Stimulated activated naive CD4-positive, alpha-beta T cell (primary cell): ENCODE results near the gene RAB3B.

Experiments
- DNase-seq, 6 experiments: peaks; one replicate each; lab custom pipeline; 2025; lab: John Stamatoyannopoulos, UW

Gene RAB3B

DNA sequence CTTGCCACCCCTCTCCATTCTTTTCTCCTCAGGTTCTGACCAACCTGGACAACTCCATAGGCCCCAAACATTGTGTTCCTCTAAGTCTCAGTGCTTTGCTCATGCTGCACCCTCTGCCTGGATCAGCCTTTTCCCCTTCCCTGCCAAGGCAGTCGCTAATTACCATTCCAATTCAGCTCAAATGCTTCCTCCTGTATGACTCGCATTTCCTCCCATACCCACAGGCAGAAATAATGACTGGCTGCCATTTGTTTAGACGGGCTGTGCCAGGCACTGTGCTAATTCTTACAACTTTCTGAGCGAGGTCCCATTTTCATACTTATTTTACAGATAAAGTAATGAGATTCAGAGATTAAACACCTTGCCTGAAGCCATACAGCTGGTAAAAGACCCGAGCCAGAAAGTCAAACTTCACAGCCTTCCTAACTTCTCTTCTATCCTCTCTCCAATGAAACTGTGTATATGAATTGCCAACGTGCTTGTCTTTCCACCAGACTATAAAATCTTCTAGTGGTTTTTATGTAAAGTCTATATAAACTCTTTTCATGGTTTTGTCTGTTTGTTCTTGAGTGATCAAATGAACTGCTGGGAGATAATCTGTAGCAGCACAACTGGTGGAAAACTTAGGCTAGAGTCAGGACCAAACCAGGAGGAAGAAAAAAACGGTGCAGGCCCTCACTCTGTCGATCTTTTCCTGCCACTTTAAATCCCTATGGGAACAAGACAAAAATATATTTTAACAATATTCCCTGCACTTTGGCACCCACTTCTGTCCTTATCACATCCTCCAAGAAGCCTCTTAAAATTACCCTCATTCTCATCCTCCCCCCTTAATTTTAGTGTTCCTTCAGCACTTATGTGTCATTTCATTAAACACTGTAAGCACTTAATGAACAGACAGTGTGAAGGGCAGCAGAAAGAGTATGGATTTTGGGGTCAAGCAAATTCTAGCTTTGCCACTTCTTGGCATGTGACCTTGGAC is 33.7 kb downstream of the RAB3B start:
- no peak for DNase-seq

DNA sequence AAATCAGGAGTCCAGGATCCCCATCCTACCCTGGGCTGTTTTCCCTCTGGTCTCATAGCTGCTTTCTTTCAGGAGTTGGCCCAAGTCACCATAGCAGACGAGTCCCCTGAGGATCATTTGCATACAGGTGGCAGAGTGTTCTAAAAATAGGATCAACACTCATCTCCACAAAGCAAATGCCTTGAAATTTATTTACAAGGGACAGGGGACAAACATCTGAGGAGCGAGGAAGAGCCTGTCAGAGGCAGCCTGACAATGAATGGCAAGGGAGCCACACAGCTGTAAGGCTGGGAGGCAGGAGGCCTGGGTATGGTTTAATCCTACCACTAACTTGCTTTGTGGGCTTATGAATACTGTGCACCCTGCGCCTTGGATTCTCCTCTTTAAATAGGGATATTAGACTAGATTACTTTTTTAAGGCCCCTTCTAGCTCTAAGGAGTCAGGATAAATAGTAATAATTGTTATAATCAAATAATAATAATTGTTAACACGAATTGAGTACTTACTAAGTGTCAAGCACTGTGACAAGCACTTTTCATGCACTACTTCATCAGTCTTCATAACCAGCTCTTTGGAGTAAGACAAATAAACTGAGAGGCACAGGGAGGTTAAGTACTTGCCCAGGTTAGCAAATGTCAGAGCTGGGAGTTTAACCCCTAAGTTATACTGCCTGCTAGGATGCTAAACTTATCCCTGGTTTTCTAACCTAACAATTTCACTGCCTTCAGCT is 34.5 kb downstream of the RAB3B start:
- no peak for DNase-seq

DNA sequence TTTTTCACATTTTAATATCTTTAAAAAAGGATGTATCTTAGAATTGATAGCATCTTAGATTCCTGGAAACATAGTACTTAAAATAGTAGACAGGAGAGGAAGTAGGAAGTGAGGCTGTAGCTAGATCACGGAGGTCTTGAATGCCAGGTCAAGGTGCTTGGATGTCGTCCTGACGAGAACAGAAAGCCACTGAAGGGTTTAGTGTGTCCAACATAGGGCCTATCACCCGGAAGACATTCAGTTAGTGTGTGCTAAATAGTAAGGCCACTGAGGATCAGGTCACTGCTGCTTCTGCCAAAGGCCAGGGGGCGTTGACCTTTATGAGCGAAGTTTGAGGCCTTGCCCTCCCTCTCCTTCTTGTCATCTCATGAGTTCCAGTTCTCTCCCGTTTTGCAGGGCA is 35.7 kb downstream of the RAB3B start:
- no peak for DNase-seq

DNA sequence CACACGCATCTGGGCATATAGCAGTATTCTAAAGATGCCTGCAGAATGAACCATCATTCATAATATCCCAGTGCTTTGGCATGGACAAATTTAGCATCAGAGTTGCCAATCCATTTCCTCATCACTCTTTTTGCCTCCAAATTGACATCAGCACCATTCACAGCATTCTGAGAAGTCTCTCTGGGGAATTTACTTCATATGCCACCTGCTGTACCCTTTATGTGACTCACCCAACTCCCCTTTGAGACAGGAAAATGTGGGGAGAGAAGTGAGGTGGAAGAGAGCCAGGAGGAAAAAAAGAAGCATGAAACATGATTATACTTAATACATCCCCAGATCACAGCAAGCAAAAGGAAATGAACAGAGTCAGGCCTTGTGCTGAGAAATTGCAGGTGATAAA is 37.4 kb downstream of the RAB3B start:
- no peak for DNase-seq

DNA sequence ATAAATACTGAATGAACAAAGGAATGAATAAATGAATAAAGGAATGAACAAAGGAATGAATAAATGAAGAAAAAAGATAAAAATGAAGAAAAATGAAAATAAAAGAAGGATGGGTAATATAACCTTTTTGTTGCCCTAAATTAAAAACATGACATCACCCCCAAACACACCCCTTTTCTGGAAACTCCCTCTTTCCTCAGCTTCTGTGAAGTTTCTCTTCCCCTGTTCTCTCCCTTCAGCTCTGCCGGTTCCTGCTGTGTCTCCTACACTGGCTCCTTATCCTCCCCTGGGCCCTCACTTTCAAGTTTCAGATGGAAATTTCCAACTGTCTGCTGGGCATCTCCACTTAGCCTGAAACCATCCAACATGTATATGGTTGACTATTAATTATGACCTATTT is 37.9 kb downstream of the RAB3B start:
- DNase-seq = no peak

DNA sequence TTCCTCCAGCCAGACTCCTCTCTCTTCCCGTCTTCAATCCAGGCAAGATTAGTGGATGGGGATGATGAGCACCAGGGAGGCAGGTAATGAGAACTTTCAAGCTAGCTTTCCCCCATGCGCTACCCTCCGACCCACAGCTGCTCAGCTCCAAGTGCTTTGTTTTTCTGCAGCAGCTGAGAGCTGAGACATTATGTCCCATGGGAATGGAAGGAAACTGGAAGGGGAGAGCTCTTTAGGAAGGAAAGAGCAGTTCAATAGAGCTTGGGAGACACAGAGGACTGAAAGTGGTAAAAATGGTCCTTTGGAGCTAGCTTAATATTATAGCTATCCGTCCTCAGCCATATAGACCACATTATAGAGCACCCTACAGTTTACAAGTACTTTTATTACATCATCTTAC is 39.8 kb downstream of the RAB3B start:
- DNase-seq = no peak

DNA sequence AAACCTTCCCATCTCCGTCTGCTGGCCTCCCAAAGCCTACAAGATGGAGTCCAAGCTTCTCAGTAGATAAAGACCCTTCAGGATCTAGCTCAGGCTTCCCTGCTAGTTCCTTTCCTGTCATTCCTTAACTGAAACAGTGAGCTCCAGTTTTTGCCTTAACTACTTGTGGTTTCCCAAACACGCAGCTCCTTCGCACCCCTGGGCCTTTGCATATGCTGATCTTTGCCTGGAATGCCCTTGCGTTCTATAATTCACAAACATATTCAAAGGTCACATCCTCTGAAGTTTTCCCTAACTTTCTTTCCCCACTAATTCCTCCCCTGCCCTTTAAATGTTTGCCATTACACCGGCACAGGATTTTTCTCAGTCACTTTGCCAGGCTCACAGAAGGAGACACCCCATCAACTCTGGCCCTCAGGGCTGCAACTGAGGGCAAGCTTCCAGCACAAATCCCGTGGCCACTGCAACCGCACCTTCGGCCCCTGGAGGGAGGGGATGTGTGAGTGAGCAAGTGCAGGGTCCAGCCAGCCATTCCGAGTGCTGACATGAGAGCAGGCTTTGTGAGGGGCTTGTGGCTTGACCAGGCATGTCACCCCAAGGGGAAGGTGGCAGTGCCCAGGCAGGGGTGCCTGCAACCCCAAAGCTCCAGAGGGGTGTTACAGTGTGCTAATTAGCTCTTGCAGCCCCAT is 41.3 kb downstream of the RAB3B start:
- no peak for DNase-seq

DNA sequence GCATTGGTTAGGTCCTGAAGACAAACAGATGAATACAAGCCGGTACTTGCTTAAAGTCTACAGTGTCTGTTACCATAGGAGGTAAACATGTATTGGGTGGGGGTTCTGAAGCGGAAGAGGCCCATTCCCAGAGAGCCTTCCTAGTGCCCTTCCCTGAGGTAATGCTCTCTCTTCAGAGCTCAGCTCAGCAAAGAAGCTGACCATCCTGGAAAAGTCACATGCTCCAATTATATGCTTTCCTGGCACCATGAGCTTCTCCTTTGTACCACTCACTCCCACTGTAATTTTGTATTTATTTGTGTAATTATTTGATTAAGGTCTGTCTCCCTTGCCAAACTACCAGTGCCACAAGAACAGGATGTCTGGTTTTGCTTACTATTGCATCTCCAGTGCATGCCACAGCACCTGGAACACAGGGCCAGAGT is 42.0 kb downstream of the RAB3B start:
- no peak for DNase-seq

DNA sequence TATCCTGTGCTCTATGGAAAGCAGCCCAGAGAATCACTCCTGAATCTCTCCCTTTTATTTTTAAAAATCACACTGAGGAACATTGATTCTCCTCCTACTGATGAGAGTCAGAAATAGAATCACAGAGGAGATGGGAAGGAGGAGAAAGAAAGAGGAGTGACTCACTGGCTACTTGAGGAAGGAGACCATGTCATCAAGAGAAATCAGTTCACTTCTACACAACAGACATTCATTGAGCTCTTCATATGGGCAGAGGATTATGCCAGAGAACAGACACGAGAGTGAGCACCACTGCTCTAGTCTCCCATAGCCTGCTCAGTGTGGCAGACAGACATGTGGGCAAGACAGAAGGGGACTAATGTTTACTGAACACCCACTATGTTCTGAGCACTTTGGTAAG is 44.2 kb downstream of the RAB3B start:
- no peak for DNase-seq

DNA sequence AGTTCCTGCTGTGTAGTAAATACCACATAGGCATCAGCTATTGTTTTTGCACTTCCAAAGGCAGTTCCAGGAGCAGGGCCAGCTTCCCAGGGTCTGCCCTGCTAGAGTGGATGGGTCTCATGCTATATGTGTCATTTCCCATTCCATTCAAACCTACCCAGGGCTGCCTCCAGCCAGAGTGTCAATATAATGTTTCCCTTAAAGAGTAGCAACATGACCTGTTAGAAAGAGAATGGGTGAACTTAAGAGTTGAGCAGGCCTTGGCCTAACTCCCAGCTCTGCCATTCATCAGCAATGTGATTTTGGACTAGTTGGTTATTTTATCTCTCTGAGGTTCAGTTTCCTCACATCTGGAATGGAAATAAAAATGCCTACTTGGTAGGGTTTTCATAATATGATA is 44.9 kb downstream of the RAB3B start:
- DNase-seq = no peak

DNA sequence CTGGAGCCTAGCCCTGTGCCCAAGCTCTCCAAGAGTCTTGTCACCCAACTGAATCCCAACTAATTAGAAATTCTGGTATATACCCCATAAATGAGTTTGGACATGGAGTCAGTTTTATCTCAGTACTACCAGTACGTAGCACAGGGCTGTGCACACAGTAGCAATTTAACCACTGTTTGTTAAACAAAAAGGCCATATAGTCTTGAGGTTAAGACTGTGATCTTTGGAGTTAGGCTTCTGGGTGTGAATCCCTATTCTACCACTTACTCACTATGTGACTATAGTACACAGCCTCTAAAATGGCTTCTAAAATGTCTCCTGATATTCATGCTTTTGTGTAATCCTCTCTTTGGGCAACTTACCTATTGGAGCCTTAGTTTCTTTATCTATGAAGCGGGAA is 48.2 kb downstream of the RAB3B start:
- no peak for DNase-seq

DNA sequence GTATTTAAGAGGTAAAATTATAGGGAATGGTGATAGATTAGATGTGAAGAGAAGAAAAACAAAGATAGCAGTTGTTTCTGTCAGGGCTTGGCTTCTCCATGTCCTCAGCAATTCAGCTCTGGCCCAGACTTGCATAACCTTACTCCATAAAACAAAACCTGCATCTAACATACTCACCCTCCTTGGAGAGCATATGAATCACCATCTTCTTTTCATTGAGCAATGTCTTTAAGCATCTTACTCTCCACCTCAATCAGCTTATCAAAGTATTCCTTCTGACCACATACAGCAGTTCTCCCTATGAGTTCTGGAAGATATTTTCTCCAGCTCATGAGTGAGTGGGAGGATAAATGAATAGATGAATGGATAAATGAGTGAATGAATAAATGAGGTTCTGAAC is 49.0 kb downstream of the RAB3B start:
- DNase-seq = no peak

DNA sequence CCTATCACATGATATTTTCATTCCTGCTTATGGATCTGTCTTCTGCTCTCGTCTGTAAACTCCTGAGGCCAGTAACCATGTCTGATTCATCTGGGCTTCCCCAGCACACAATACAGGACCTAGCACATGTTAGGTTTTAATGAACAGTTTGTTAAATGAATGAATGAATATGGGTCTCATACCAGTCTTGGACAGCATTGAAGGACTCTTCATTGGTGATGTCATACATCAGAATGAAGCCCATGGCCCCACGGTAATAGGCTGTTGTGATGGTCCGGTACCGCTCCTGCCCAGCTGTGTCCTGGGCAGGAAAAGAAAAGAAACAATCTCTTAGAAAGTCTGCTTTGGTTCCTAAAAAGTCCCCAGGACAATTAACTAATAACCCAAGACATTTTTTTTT is 53.4 kb downstream of the RAB3B start:
- DNase-seq = no peak

DNA sequence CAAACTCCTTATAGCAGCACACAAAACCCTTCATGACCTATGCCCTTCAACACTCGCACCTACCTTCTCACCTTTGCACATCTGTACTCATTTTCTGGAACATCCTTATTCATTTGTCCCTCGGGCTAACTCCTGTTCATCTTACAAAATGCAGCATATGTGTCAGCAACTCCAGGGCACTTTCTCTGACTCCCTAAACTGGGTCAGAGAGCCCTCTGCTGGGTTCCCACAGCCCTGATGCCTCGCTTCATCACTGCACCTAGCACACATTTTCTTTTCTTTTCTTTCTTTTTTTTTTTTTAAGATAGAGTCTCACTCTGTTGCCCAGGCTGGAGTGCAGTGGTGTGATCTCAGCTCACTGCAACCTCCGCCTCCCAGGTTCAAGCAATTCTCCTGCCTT is 54.0 kb downstream of the RAB3B start:
- no peak for DNase-seq

DNA sequence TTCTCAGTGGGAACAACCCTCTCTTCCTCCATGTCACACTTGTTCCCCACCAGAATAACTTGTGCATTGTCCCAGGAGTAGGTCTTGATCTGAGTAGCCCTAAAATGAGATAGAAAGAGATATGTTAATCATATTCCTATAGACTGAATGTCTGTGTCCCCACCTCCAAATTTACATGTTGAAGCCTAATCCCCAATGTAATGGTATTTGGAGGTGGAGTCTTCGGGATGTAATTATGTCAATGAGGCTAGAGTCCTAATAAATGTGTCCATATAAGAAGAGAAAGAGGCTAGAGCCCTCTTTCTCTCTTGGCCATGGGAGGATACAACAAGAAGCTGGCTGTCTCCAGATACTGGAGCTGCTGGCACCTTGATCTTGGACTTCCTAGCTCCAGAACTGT is 57.2 kb downstream of the RAB3B start:
- DNase-seq = no peak

DNA sequence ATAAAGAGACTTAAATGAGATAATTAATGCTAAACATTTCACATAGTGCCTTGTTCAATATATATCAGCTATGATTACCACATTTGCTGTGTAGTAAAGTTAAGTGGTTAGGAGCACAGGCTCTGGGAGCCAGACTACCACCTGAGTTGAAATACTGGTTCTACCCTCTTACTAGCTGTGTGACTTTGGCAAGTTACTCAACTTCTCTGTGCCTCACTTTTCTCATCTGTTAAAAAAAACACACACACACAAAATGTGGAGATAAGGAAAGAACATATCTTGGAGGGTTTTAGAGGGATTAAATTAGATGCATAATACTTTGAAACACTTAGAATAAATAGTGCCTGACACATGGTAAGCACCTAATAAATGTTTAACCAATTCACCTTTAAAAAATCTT is 60.2 kb downstream of the RAB3B start:
- DNase-seq = no peak

DNA sequence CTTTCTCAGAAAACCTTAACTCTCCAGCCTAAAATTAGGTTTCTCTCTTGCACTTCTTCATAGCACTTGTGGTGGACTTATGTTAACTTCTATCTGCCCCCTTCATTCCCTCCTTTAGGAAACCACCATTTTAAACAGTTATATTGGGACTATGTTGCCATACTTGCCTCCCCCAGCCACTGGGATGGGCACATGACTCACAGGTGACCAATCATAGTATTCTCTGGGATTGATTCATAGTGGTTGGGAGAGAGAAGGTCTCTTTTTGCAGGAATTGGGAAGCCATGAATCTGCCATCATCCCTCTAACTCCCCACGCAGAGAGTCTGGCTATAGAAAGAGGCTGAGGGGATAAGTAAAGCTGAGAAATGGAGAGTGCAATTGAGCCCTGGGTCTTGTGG is 61.6 kb downstream of the RAB3B start:
- DNase-seq = no peak

DNA sequence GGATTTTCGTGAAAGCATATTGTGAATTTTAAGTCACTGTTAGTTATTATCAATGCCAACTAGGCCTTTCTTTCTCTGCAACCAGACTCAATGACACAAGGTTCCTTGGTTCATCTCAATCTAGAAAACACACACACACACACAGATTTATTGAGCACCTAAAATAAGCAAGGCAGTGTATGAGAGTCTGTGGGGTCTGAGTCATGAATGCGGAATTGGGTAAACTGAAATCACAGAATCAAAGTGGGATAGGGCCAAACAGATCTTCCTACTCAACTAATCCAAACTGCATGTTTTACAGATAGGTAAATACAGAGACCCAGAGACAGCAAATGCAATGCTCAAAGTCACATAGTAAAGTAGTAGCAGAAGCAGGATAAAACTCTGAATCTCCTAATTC is 63.5 kb downstream of the RAB3B start:
- DNase-seq = no peak

DNA sequence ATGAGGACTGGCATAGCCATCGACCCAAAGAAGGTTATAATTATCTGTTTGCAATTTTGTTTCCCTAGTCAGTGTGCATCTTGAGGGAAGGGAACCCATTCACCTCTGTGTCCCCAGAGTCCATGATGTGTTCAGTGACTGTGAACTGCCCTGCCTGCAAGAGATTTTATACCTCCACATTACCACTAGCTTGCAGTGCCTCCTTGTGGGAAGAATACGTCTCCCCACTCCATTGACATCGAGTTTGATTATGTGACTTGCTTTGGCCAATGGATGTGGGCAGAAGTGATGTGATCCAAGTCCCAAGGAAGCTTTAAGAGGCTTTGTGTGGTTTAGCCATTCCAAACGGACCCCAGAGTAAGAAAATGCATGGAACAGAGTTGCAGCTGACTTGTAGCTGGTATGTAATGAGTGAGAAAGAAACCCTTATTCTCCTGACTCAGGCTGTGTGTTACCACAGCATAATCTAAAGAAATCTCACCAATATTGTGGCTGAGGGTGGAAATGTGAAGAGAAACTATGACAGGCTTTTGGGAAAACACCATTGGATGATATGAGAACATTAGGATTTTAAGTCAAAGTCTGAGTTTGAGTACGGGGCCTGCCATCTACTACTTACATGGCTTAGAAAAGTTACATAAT is 64.2 kb downstream of the RAB3B start:
- DNase-seq = no peak

DNA sequence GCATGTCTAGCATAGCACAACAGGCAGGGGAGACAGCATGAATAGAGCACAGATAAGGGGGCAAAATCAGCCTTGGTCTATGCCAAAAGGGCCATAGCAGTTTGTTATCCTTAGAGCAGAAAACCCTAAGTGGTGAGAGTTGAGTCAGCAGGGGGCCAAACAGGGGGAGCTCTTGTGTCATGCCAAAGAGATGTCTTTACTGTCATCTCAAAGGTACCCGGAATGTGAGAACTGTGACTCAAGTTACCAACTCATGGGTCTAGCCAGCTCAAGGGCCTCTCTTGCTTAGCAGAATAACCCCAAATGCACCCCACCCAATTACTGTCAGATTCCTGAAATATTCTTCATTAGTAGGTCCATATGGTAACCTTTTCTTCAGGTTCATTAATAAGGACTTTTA is 66.0 kb downstream of the RAB3B start:
- no peak for DNase-seq

DNA sequence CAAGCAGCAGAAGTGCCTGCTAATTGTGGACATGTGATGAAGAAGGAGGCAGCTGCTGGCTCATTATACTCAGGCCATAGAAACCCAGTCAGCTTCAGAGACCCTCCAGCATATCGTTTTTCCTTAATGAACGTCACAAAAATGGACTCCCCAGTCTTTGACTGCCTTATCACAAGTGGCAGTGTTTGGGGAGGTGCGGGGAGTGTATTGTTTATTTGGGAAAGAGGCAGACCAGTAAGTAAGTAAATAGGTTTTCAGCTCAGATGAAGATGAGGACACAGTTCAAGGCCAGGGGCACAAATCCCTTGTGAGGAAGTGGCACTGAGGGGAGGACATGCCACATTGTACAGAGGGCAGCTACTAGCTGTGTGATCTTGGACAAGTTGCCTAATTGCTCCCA is 68.5 kb downstream of the RAB3B start:
- DNase-seq = no peak

DNA sequence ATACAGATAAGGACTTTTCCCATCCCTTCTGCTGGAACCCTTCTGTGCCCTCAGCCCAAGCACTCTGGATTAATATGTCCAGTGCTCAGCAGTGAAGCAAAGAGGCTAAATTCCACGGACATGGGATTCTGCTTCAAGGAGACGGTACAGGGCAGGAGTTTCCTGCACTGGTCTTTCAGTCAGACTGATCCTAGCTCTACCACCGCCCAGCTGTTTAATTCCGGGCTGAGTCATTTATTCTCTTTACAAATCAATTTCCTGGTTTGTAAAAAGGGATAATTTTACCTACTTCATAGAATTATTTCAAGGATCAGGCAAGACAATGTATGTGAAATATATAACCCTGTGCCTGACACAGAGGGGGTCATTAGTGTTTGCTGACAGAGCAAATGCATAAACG is 70.4 kb downstream of the RAB3B start:
- DNase-seq = no peak
